Measurements from ENCODE around the gene NANS.

- TF ChIP-seq, protein P1, sequence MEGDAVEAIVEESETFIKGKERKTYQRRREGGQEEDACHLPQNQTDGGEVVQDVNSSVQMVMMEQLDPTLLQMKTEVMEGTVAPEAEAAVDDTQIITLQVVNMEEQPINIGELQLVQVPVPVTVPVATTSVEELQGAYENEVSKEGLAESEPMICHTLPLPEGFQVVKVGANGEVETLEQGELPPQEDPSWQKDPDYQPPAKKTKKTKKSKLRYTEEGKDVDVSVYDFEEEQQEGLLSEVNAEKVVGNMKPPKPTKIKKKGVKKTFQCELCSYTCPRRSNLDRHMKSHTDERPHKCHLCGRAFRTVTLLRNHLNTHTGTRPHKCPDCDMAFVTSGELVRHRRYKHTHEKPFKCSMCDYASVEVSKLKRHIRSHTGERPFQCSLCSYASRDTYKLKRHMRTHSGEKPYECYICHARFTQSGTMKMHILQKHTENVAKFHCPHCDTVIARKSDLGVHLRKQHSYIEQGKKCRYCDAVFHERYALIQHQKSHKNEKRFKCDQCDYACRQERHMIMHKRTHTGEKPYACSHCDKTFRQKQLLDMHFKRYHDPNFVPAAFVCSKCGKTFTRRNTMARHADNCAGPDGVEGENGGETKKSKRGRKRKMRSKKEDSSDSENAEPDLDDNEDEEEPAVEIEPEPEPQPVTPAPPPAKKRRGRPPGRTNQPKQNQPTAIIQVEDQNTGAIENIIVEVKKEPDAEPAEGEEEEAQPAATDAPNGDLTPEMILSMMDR (IDR thresholded peaks at IDR 0.05), result no peak
- TF ChIP-seq POLR2A (IDR thresholded peaks at IDR 0.05), result no peak
These were observed 43.4 kb downstream of the NANS start for GRCh38 chr9:98099898-98100297.

Data from thyroid gland (tissue), 4 donors.